ENCODE measurements around the gene CPVL. TPM values are rescaled to one million over a fixed set of nuclear protein-coding genes. Genes with fewer than 3 reads are reported as not detected.
"Not testable (repeated sequence)": the region's sequence is repeated elsewhere in the genome, so short reads cannot be mapped to it uniquely, and the experiment has no call there.

The CPVL gene
- total RNA-seq, 4 donors from 2014 or later: 3.1 to 17.5 (median 11.5) TPM

DNA sequence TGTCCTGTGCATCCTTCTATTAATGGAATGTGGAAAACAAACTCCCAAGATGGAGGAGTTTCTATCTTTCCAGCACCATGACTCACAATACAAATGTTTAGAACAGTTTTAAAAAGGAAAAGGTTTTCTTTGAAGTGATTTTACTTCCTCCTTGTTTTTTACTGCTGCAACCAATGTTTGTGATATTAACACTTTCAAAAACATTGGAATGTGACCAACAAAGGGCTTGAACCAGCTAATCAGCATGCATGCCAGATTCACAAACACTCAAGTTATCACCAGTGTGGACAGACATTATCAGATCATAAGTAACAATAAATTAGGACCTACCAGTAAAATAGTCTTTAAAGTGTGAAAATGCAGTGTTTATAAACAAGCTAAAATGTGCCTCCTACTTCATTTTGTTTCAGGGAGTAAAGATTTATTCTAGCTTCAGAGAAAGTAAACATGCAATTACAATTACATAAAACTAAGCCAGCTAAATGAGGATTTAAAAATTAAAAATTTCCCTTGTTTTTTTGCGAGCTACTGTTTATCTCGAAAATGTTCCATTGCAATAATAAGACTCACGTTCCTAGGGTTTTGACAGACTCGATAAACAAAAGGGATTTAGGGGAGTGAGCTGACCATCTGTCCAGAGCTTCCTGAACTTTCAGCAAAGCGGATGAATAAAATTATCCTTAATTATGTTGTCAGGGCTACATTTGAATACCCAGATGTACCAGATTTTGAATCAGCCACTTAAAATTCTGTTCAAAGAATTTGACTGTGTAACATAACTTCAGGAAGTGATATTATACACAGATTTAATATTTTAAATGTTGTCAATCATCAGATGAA is 29.8 kb downstream of the CPVL start:
- Histone ChIP-seq H3K27ac (peak overlapping the region in 1 of 4 donors; percentile 22), H3K4me1 (peaks cover 0 to 25% (median 2%) of the 10 kb centered on the region in 4 donors), H3K4me3 (no peak overlapping the region), H3K9me3 (no peaks in the 10 kb centered on the region), H3K36me3 (no peaks in the 10 kb centered on the region), H3K27me3 (no peaks in the 10 kb centered on the region)
- WGBS, 2 donors: 47 to 59% methylated on average over 5 of the region's 5 CpGs
- DNase-seq (ENCODE audit: low spot score in 2 of 2): no peak
- TF ChIP-seq, protein P1, sequence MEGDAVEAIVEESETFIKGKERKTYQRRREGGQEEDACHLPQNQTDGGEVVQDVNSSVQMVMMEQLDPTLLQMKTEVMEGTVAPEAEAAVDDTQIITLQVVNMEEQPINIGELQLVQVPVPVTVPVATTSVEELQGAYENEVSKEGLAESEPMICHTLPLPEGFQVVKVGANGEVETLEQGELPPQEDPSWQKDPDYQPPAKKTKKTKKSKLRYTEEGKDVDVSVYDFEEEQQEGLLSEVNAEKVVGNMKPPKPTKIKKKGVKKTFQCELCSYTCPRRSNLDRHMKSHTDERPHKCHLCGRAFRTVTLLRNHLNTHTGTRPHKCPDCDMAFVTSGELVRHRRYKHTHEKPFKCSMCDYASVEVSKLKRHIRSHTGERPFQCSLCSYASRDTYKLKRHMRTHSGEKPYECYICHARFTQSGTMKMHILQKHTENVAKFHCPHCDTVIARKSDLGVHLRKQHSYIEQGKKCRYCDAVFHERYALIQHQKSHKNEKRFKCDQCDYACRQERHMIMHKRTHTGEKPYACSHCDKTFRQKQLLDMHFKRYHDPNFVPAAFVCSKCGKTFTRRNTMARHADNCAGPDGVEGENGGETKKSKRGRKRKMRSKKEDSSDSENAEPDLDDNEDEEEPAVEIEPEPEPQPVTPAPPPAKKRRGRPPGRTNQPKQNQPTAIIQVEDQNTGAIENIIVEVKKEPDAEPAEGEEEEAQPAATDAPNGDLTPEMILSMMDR (IDR thresholded peaks at IDR 0.05): no peak
- TF ChIP-seq EP300 (IDR thresholded peaks at IDR 0.05): peak in 1 of 2 donors; percentile 32

DNA sequence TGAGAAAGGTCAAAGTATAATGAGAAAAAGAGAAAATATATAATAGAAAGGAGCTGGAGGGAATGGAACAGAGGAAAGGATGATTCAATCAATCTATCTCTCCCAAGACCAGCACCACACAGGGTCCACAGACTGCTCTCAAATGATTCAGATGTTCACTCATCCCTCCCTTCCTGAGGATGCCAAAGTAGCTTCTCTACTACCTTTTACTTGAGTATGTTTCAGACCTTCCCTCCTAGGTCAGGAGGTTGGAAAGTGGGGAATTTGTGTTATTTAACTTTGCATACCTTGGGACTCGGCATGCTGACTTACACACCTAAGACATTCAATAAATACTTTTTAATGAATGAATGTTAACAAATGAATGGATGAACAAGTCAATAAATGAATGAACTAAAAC is 30.6 kb downstream of the CPVL start:
- H3K27me3 ChIP-seq: no peaks in the 10 kb centered on the region
- 74 to 94% methylated on average over 1 of the region's 1 CpG for WGBS, 2 donors
- no peak for TF ChIP-seq EP300 (IDR thresholded peaks at IDR 0.05)
- no peak for TF ChIP-seq POLR2A (IDR thresholded peaks at IDR 0.05)
- TF ChIP-seq, protein P1 (IDR thresholded peaks at IDR 0.05): no peak
- peak overlapping the region in 1 of 4 donors; percentile 31 for H3K27ac ChIP-seq
- DNase-seq (ENCODE audit: low spot score in 2 of 2): no peak
- H3K36me3 ChIP-seq: no peaks in the 10 kb centered on the region
- H3K4me3 ChIP-seq: no peak overlapping the region
- H3K4me1 ChIP-seq: peaks cover 0 to 25% (median 2%) of the 10 kb centered on the region in 4 donors
- H3K9me3 ChIP-seq: no peaks in the 10 kb centered on the region

DNA sequence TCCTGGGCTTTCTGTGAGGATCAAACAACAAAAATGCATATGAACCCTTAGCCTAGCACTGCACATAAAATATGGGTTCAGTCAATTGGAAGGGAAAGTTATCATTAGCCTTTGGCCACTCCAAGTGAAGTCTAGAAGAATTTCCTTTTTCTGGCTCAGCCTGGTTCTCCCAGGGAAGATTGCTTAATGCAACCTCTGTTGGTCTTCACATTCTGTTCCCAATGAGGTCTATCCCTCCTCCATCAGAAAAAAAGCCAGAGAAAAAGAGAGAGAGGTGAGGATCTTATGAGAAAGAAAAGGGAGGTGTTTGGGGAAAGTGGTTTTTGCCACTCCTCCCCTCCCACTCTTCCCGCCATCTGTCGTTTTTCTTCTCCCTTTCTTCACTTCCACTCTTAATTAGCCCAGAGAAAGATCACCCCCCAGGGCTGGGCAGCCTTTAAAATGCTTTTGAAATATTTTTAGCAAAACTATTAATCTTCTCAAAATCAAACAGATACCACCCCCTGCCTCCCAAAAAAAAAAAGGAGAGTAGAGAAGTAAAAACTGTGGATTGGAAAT is 31.1 kb downstream of the CPVL start:
- Histone ChIP-seq H3K9me3 (no peaks in the 10 kb centered on the region), H3K27ac (peak overlapping the region in 2 of 4 donors; percentile 28 to 31), H3K36me3 (no peaks in the 10 kb centered on the region), H3K4me1 (peaks cover 0 to 25% (median 2%) of the 10 kb centered on the region in 4 donors), H3K4me3 (no peak overlapping the region), H3K27me3 (peaks cover 0 to 3% of the 10 kb centered on the region in 2 donors)
- peak in 1 of 2 donors; percentile 44 for TF ChIP-seq EP300 (IDR thresholded peaks at IDR 0.05)
- TF ChIP-seq, protein P1 (IDR thresholded peaks at IDR 0.05): no peak
- WGBS, 2 donors: 62 to 64% methylated on average over 2 of the region's 2 CpGs
- no peak for DNase-seq (ENCODE audit: low spot score in 2 of 2)

DNA sequence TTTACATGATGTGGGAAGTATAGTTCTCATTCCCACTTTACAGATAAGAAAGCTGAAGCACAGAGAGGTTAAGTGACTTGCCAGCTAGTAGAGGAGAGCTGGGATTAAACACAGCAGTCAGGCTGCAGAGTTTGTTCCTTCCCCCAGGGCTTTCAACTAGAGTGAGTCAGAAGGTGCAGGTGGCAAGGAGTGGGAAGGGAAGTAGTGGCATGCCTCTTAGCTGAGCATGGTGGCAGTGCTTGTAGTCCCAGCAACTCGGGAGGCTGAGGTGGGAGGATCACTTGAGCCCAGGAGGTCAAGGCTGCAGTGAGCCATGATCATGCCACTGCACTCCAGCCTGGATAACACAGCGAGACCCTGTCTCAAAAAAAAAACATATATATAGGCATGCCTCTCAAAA is 32.1 kb downstream of the CPVL start:
- H3K27me3 ChIP-seq; H3K4me3 ChIP-seq; H3K27ac ChIP-seq; H3K9me3 ChIP-seq; H3K36me3 ChIP-seq; DNase-seq (ENCODE audit: low spot score in 2 of 2): not testable (repeated sequence)
- peaks cover 0 to 25% (median 2%) of the 10 kb centered on the region in 4 donors for H3K4me1 ChIP-seq
- 83 to 84% methylated on average over 2 of the region's 2 CpGs for WGBS, 2 donors

DNA sequence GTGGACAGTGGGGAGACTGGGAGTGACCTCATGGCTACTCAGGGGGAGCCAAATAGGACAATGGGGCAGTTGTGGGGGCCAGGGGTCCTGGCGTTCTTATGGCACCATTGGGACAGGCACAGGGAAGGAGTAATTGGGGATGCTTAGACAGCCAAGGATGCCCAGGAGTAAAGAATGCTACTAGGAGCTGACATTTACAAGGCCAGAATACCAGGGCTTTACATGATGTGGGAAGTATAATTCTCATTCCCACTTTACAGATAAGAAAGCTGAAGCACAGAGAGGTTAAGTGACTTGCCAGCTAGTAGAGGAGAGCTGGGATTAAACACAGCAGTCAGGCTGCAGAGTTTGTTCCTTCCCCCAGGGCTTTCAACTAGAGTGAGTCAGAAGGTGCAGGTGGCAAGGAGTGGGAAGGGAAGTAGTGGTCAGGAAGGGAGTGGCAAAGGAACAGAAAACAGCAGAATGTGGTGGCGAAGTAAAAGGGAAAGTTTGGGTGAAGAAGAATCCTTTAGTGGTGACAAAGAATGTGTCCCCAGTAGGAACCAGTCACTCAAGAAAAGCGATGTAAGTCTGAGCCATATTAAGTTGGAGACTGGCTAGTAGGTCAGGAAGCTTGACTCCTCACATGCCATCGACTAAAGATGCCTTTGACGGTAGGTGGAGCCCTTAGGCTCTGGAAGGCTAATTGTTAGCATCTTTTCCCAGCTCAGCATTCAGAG is 32.8 kb downstream of the CPVL start:
- WGBS, 2 donors: 37 to 41% methylated on average over 5 of the region's 5 CpGs
- TF ChIP-seq, protein P1 (IDR thresholded peaks at IDR 0.05): peak in 1 of 5 experiments; percentile 10
- TF ChIP-seq EP300 (IDR thresholded peaks at IDR 0.05) (peak in 1 of 2 donors; percentile 25), POLR2A (IDR thresholded peaks at IDR 0.05) (no peak)
- peaks cover 0 to 4% of the 10 kb centered on the region in 2 donors for H3K27me3 ChIP-seq
- H3K4me3 ChIP-seq: no peak overlapping the region
- H3K36me3 ChIP-seq: no peaks in the 10 kb centered on the region
- H3K9me3 ChIP-seq: no peaks in the 10 kb centered on the region
- DNase-seq (ENCODE audit: low spot score in 2 of 2): no peak
- H3K4me1 ChIP-seq: peaks cover 0 to 25% (median 2%) of the 10 kb centered on the region in 4 donors
- H3K27ac ChIP-seq: no peak overlapping the region

Data from tibial nerve (tissue), 4 donors.